Type B pancreatic cell (in vitro differentiated cells): ENCODE results near the gene PTH1R. TPM values are rescaled to one million over a fixed set of nuclear protein-coding genes. Genes with fewer than 3 reads are reported as not detected.
A peak's percentile ranks its signal among the peaks of the same experiment; 100 is the strongest.

Source experiments
- DNase-seq: peaks from one replicate; pipeline ENCODE4 v3.0.0; 2021; ENCODE audit warnings: mixed read lengths; ENCODE audit not compliant: unreplicated experiment; ENCODE audit errors: extremely low spot score
- H3K27ac Mint-ChIP-seq: 2 replicates; pipeline ENCODE4 v1.8.0; 2021; ENCODE audit warnings: mild to moderate bottlenecking, mixed read lengths
- H3K27me3 Mint-ChIP-seq: 2 replicates; pipeline ENCODE4 v1.8.0; 2021; ENCODE audit warnings: mixed read lengths
- H3K36me3 Mint-ChIP-seq: 2 replicates; pipeline ENCODE4 v1.8.0; 2021; ENCODE audit warnings: mixed read lengths
- H3K4me1 Mint-ChIP-seq: one replicate; pipeline ENCODE4 v1.8.0; 2021; ENCODE audit warnings: mixed read lengths; ENCODE audit not compliant: unreplicated experiment
- H3K4me3 Mint-ChIP-seq: 2 replicates; pipeline ENCODE4 v1.8.0; 2021; ENCODE audit warnings: mild to moderate bottlenecking, mixed read lengths
- H3K9me3 Mint-ChIP-seq: 2 replicates; pipeline ENCODE4 v1.8.0; 2021; ENCODE audit warnings: mixed read lengths
- CTCF ChIP-seq: fragments of 200-600 bp; sonication (generic); conservative IDR thresholded peaks from 2 replicates; pipeline ENCODE4 v1.5.0; 2021; ENCODE audit warnings: antibody characterized with exemption, mild to moderate bottlenecking
- total RNA-seq: library from RNA; stranded (reverse); gene quantifications from 2 replicates; pipeline ENCODE4 v1.2.1, GENCODE V29; 2021; ENCODE audit warnings: low replicate concordance

The PTH1R gene
- total RNA-seq, 1 donor from 2014 or later: 63.0 TPM

DNA sequence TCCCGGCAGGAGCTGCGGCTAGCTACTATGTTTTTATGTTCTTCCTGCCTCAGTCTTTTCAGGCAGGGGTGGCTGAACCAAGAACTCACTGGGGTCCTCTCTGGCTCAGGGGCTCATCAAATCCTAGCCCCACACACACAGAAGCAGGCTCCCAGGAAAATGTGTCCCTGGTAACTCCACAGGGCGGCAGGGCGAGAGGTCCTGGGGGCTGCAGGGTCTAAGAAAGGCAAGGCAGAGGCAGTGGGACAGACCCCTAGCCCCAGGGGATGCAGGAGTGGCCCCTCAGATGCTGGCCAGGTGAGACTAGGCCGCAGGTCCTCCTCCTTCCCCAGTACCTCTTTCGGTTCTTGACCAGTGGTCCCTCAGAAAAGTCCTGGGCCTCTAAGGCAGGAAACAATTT lies 48.9 kb downstream of the PTH1R start:
- H3K27ac Mint-ChIP-seq: peak overlapping the region; percentile 83
- H3K27me3 Mint-ChIP-seq: no peaks in the 10 kb centered on the region
- no peak for TF ChIP-seq CTCF
- peaks cover 16% of the 10 kb centered on the region for H3K4me1 Mint-ChIP-seq
- H3K9me3 Mint-ChIP-seq: no peaks in the 10 kb centered on the region
- H3K36me3 Mint-ChIP-seq: peaks cover 18% of the 10 kb centered on the region
- H3K4me3 Mint-ChIP-seq: no peak overlapping the region
- no peak for DNase-seq

- DNase-seq: no peak
- Mint-ChIP-seq H3K27ac (peak overlapping the region; percentile 88), H3K36me3 (peaks cover 18% of the 10 kb centered on the region), H3K27me3 (no peaks in the 10 kb centered on the region), H3K4me3 (peak overlapping the region; percentile 45), H3K9me3 (no peaks in the 10 kb centered on the region), H3K4me1 (peaks cover 23% of the 10 kb centered on the region)
- no peak for TF ChIP-seq CTCF
Observed at GRCh38 chr3:46926871-46927717, 49.6 kb downstream of the PTH1R start.

- Mint-ChIP-seq H3K4me3 (no peak overlapping the region), H3K4me1 (peaks cover 28% of the 10 kb centered on the region), H3K36me3 (peaks cover 18% of the 10 kb centered on the region), H3K27me3 (no peaks in the 10 kb centered on the region), H3K27ac (peak overlapping the region; percentile 88), H3K9me3 (no peaks in the 10 kb centered on the region)
- no peak for TF ChIP-seq CTCF
- no peak for DNase-seq
Observed at GRCh38 chr3:46927718-46928073, 50.2 kb downstream of the PTH1R start.

GRCh38 chr3:46928282-46928681 lies 50.8 kb downstream of the PTH1R start:
- no peak overlapping the region for H3K4me3 Mint-ChIP-seq

GRCh38 chr3:46929324-46929723 lies 51.8 kb downstream of the PTH1R start:
- H3K9me3 Mint-ChIP-seq: no peaks in the 10 kb centered on the region
- no peak for DNase-seq
- no peak for TF ChIP-seq CTCF
- no peaks in the 10 kb centered on the region for H3K27me3 Mint-ChIP-seq
- H3K27ac Mint-ChIP-seq: no peak overlapping the region
- H3K4me3 Mint-ChIP-seq: no peak overlapping the region
- peaks cover 28% of the 10 kb centered on the region for H3K4me1 Mint-ChIP-seq
- peaks cover 14% of the 10 kb centered on the region for H3K36me3 Mint-ChIP-seq

More at GRCh38 chr3:46928282-46928681, 50.8 kb downstream of the PTH1R start:
- peaks cover 28% of the 10 kb centered on the region for H3K4me1 Mint-ChIP-seq
- H3K36me3 Mint-ChIP-seq: peaks cover 16% of the 10 kb centered on the region
- no peak overlapping the region for H3K27ac Mint-ChIP-seq
- H3K27me3 Mint-ChIP-seq: no peaks in the 10 kb centered on the region
- no peak for DNase-seq
- H3K9me3 Mint-ChIP-seq: no peaks in the 10 kb centered on the region
- no peak for TF ChIP-seq CTCF
